ENCODE results near the gene LEPROT.

The LEPROT gene

GRCh38 chr1:65483993-65484754 lies 63.7 kb downstream of the LEPROT start:
- Histone ChIP-seq H3K9me3 (ENCODE audit: control insufficient read depth in 5 of 5, low read length in 5 of 5) (no peaks in the 10 kb centered on the region), H3K4me3 (ENCODE audit: low read depth in 1 of 5, low read length in 5 of 5) (no peak overlapping the region), H3K4me1 (ENCODE audit: control insufficient read depth in 5 of 5, insufficient read depth in 5 of 5, low read length in 5 of 5) (peaks cover 0 to 1% (median 0%) of the 10 kb centered on the region in 5 donors), H3K36me3 (ENCODE audit: control insufficient read depth in 5 of 5, insufficient read depth in 5 of 5, low read length in 5 of 5) (no peaks in the 10 kb centered on the region), H3K27ac (ENCODE audit: low read depth, low read length) (no peak overlapping the region), H3K27me3 (ENCODE audit: control insufficient read depth in 5 of 5, insufficient read depth in 4 of 5, low read length in 5 of 5) (no peaks in the 10 kb centered on the region), H3K9ac (ENCODE audit: low read length in 5 of 5) (no peak overlapping the region)

All from subcutaneous abdominal adipose tissue (tissue), 5 donors.